Natural killer cell (primary cell): ENCODE results near the gene PPCS. TPM values are rescaled to one million over a fixed set of nuclear protein-coding genes. Genes with fewer than 3 reads are reported as not detected.

ENCODE experiments used
- ATAC-seq, 3 donors: fragments of 150-1000 bp in 2 of 3; fragments of 200-7000 bp in 1 of 3; cut with Tn5 transposase; 1 replicate in 1 of 3; 2 replicates in 2 of 3; pipeline ENCODE4 v1.10.0; 2021; ENCODE audit warnings: mild to moderate bottlenecking in 2 of 3, moderate library complexity in 2 of 3
- DNase-seq, 2 donors: peaks; one replicate each; pipeline versions ENCODE4 v3.0.0 to v3.0.0-alpha.2; 2013 to 2021; ENCODE audit warnings: mixed read lengths in 1 of 2
- H3K27ac ChIP-seq: one replicate; pipeline ENCODE4 v1.5.1; 2013; ENCODE audit warnings: mild to moderate bottlenecking, low read length
- H3K27me3 ChIP-seq: one replicate; pipeline ENCODE4 v1.6.1; 2013; ENCODE audit warnings: low read length; ENCODE audit not compliant: control insufficient read depth, insufficient read depth
- H3K36me3 ChIP-seq: one replicate; pipeline ENCODE4 v1.6.1; 2013; ENCODE audit warnings: low read length; ENCODE audit not compliant: control insufficient read depth, insufficient read depth
- H3K4me1 ChIP-seq: one replicate; pipeline ENCODE4 v1.6.1; 2013; ENCODE audit warnings: low read length; ENCODE audit not compliant: control insufficient read depth, insufficient read depth
- H3K4me3 ChIP-seq: one replicate; pipeline ENCODE4 v1.5.1; 2013; ENCODE audit warnings: low read length
- H3K9me3 ChIP-seq: one replicate; pipeline ENCODE4 v1.6.1; 2013; ENCODE audit warnings: low read length; ENCODE audit not compliant: control insufficient read depth, insufficient read depth
- H3K27ac Mint-ChIP-seq, 2 donors: one replicate each; pipeline ENCODE4 v1.8.0; 2022; ENCODE audit warnings: mild to moderate bottlenecking in 2 of 2, mixed read lengths in 2 of 2, moderate library complexity in 1 of 2
- H3K27me3 Mint-ChIP-seq, 2 donors: one replicate each; pipeline ENCODE4 v1.8.0; 2022; ENCODE audit warnings: low read depth in 2 of 2, mixed read lengths in 2 of 2
- H3K36me3 Mint-ChIP-seq: one replicate; pipeline ENCODE4 v1.8.0; 2022; ENCODE audit warnings: mixed read lengths
- H3K4me1 Mint-ChIP-seq, 2 donors: one replicate each; pipeline ENCODE4 v1.8.0; 2022; ENCODE audit warnings: mixed read lengths in 2 of 2
- H3K4me3 Mint-ChIP-seq: one replicate; pipeline ENCODE4 v1.8.0; 2022; ENCODE audit warnings: mild to moderate bottlenecking, moderate library complexity, mixed read lengths
- H3K9me3 Mint-ChIP-seq, 2 donors: one replicate each; pipeline ENCODE4 v1.8.0; 2022; ENCODE audit warnings: mixed read lengths in 2 of 2
- WGBS: methylation state at CpG from one replicate; pipeline ENCODE4 v1.1.7; 2013; ENCODE audit warnings: missing lambda C conversion rate; ENCODE audit not compliant: insufficient coverage; 5-methylcytosine and 5-hydroxymethylcytosine counted together
- intact Hi-C: fragments of 100-400 bp; cut with micrococcal nuclease; formaldehyde crosslinking; loops from one replicate; pipeline ENCODE4 v1.14.2; 2022
- total RNA-seq, 4 donors: library from RNA; stranded (reverse); fragments of 120-200 nt in 1 of 4; gene quantifications; one replicate each; pipeline versions ENCODE4 v1.2.3 to v1.2.4, GENCODE V29; 2013 to 2022
- TF ChIP-seq, protein P1 (sequence below): fragments of 200-600 bp; IDR thresholded peaks from one replicate; pipeline ENCODE4 v1.8.0; 2022; ENCODE audit warnings: antibody characterized with exemption

Gene PPCS
- total RNA-seq, 3 donors from 2014 or later (not counting 1 experiment from before 2014, with no cell fraction given) = 44.2 to 54.5 (median 50.2) TPM

DNA sequence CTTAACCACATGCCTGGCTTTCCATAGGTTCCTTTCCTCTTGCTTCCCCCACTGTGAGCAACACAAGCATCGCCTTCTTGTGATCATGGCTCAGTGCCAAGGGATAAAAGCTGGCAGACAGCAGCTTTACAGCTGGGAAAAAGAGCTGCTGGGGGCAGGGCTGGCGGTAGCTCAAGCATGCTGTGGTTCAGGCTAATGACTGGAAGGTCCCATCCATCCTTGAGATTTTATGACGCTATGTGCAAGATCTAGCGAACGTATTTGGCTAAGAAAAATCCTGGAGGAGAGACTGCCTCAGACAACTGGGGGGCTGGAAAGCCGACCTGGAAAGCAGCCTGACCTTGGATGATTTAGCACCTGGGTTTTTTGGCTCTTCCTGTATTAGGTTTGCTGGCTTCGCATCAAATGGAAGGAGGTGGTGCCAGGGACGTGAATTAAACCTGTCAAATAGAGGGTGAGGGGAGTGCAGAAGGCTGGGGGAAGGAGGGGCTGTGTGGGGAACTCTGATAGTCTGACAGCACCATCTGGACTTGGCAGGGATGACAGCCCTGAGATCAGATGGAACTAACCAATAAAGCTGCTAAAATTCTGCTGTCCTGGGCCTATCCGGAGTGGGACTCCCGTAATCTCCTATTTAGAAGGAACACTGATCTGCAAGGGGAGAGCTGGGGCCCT is 35.3 kb upstream of the PPCS start:
- H3K36me3 Mint-ChIP-seq = no peaks in the 10 kb centered on the region

DNA sequence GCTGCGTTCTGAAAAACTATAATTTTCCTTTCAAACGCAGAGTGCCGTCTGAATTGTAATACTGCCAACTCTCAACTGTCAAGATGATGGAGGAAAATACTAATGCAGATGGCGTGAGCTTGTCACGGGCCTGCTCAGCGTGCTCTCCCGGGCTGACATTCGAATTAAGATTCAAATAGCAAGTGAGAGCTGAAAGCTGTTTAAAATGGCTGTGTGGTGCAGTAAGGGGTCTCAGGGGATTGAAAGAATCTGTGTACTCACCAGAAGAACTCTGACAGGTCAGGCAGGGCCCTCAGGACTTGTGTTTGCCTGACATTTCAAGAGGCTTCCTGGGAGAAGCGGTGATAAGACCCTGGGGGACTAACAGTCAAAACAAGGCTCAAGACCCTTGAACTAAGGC is 33.6 kb upstream of the PPCS start:
- Mint-ChIP-seq H3K4me1 (peaks cover 5% of the 10 kb centered on the region in 2 donors), H3K27ac (no peak overlapping the region), H3K4me3 (no peak overlapping the region), H3K9me3 (no peaks in the 10 kb centered on the region), H3K27me3 (peaks cover 10 to 32% of the 10 kb centered on the region in 2 donors), H3K36me3 (no peaks in the 10 kb centered on the region)
- intact Hi-C loops = no loop called here
- peaks cover 4% of the 10 kb centered on the region for H3K4me1 ChIP-seq
- 92% methylated on average over 9 of the region's 9 CpGs for whole genome bisulfite sequencing
- ATAC-seq = no peak
- H3K36me3 ChIP-seq = no peaks in the 10 kb centered on the region
- no peak overlapping the region for H3K27ac ChIP-seq
- H3K9me3 ChIP-seq = no peaks in the 10 kb centered on the region
- TF ChIP-seq, protein P1, sequence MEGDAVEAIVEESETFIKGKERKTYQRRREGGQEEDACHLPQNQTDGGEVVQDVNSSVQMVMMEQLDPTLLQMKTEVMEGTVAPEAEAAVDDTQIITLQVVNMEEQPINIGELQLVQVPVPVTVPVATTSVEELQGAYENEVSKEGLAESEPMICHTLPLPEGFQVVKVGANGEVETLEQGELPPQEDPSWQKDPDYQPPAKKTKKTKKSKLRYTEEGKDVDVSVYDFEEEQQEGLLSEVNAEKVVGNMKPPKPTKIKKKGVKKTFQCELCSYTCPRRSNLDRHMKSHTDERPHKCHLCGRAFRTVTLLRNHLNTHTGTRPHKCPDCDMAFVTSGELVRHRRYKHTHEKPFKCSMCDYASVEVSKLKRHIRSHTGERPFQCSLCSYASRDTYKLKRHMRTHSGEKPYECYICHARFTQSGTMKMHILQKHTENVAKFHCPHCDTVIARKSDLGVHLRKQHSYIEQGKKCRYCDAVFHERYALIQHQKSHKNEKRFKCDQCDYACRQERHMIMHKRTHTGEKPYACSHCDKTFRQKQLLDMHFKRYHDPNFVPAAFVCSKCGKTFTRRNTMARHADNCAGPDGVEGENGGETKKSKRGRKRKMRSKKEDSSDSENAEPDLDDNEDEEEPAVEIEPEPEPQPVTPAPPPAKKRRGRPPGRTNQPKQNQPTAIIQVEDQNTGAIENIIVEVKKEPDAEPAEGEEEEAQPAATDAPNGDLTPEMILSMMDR = no peak
- no peak for DNase-seq
- H3K27me3 ChIP-seq = no peaks in the 10 kb centered on the region
- no peak overlapping the region for H3K4me3 ChIP-seq

More for the DNA sequence above, 35.3 kb upstream of the PPCS start:
- 51% methylated on average over 10 of the region's 10 CpGs for WGBS
- H3K4me3 Mint-ChIP-seq = no peak overlapping the region
- H3K9me3 ChIP-seq = no peaks in the 10 kb centered on the region
- peaks cover 10 to 32% of the 10 kb centered on the region in 2 donors for H3K27me3 Mint-ChIP-seq
- no peaks in the 10 kb centered on the region for H3K9me3 Mint-ChIP-seq
- H3K4me1 Mint-ChIP-seq = peaks cover 5% of the 10 kb centered on the region in 2 donors
- H3K4me1 ChIP-seq = peaks cover 4% of the 10 kb centered on the region
- DNase-seq = no peak
- no peak overlapping the region for H3K27ac Mint-ChIP-seq
- no peaks in the 10 kb centered on the region for H3K27me3 ChIP-seq
- no peak overlapping the region for H3K4me3 ChIP-seq
- intact Hi-C loops = no loop called here
- no peak overlapping the region for H3K27ac ChIP-seq
- TF ChIP-seq, protein P1 = no peak
- H3K36me3 ChIP-seq = no peaks in the 10 kb centered on the region
- ATAC-seq = no peak

- H3K4me3 ChIP-seq = no peak overlapping the region
- Mint-ChIP-seq H3K9me3 (no peaks in the 10 kb centered on the region), H3K27ac (no peak overlapping the region), H3K36me3 (no peaks in the 10 kb centered on the region), H3K27me3 (peaks cover 10 to 32% of the 10 kb centered on the region in 2 donors), H3K4me3 (no peak overlapping the region), H3K4me1 (peaks cover 5% of the 10 kb centered on the region in 2 donors)
- TF ChIP-seq, protein P1 = no peak
- H3K27me3 ChIP-seq = no peaks in the 10 kb centered on the region
- intact Hi-C loops = no loop called here
- H3K27ac ChIP-seq = no peak overlapping the region
- no peak for DNase-seq
- ATAC-seq = no peak
- peaks cover 4% of the 10 kb centered on the region for H3K4me1 ChIP-seq
- no peaks in the 10 kb centered on the region for H3K36me3 ChIP-seq
- 91% methylated on average over 3 of the region's 3 CpGs for WGBS
- H3K9me3 ChIP-seq = no peaks in the 10 kb centered on the region
Measured at GRCh38 chr1:42423681-42424080, 32.7 kb upstream of the PPCS start.

DNA sequence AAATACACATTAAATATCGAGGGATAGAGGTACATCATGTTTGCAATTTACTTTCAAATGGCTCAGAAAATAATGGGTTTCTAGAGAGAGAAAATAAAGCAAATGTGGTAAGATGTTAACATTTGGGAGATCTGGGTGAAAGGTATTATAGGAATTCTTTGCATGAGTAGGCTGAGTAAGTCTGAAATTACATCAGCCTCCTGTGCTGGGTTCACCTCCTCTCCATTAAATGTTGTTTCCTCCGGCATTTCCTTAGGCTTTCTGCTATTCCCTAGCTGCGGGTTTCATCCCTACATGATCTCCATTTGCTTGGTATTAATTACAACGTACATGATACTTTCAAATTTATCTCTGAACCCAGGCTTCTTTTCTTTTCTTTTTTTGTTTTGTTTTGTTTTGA is 32.1 kb upstream of the PPCS start:
- Mint-ChIP-seq H3K27me3 (peaks cover 10 to 32% of the 10 kb centered on the region in 2 donors), H3K36me3 (no peaks in the 10 kb centered on the region), H3K4me3 (no peak overlapping the region), H3K4me1 (peaks cover 5% of the 10 kb centered on the region in 2 donors), H3K27ac (no peak overlapping the region), H3K9me3 (no peaks in the 10 kb centered on the region)
- intact Hi-C loops = no loop called here
- no peak overlapping the region for H3K27ac ChIP-seq
- TF ChIP-seq, protein P1 = no peak
- ATAC-seq (no peak), DNase-seq (no peak)
- H3K4me1 ChIP-seq = peaks cover 4% of the 10 kb centered on the region
- H3K27me3 ChIP-seq = no peaks in the 10 kb centered on the region
- no peaks in the 10 kb centered on the region for H3K9me3 ChIP-seq
- H3K4me3 ChIP-seq = no peak overlapping the region
- WGBS = 89% methylated on average over 4 of the region's 4 CpGs
- H3K36me3 ChIP-seq = no peaks in the 10 kb centered on the region
